Measurements from ENCODE around the gene RGS8. TPM values are rescaled to one million over a fixed set of nuclear protein-coding genes. Genes with fewer than 3 reads are reported as not detected.

Gene RGS8
- total RNA-seq, 1 donor from 2014 or later, result not detected

GRCh38 chr1:182674346-182675246, 9.8 kb downstream of the RGS8 start:
- H3K27ac ChIP-seq, result no peak overlapping the region
- TF ChIP-seq POLR2AphosphoS5 (IDR thresholded peaks at IDR 0.05; ENCODE audit: insufficient read depth in 1 of 2, low read depth in 1 of 2) (no peak), CTCF (IDR thresholded peaks at IDR 0.05) (no peak), POLR2A (IDR thresholded peaks at IDR 0.05) (no peak)
- no peak for DNase-seq (ENCODE audit: extremely low spot score in 2 of 2)
- H3K27me3 ChIP-seq, result no peaks in the 10 kb centered on the region
- no peak overlapping the region for H3K4me3 ChIP-seq
- no peaks in the 10 kb centered on the region for H3K9me3 ChIP-seq
- no peaks in the 10 kb centered on the region for H3K4me1 ChIP-seq
- no peaks in the 10 kb centered on the region for H3K36me3 ChIP-seq
- intact Hi-C loops (cut with DNase I), result no loop called here

GRCh38 chr1:182672487-182672836, 11.9 kb downstream of the RGS8 start:
- H3K4me1 ChIP-seq, result no peaks in the 10 kb centered on the region
- TF ChIP-seq POLR2A (IDR thresholded peaks at IDR 0.05) (no peak), POLR2AphosphoS5 (IDR thresholded peaks at IDR 0.05; ENCODE audit: insufficient read depth in 1 of 2, low read depth in 1 of 2) (no peak), CTCF (IDR thresholded peaks at IDR 0.05) (no peak)
- H3K36me3 ChIP-seq, result no peaks in the 10 kb centered on the region
- no peak overlapping the region for H3K27ac ChIP-seq
- no peaks in the 10 kb centered on the region for H3K9me3 ChIP-seq
- no peaks in the 10 kb centered on the region for H3K27me3 ChIP-seq
- DNase-seq (ENCODE audit: extremely low spot score in 2 of 2), result no peak
- intact Hi-C loops (cut with DNase I), result no loop called here
- no peak overlapping the region for H3K4me3 ChIP-seq

- Histone ChIP-seq H3K27ac (no peak overlapping the region), H3K27me3 (no peaks in the 10 kb centered on the region), H3K4me1 (no peaks in the 10 kb centered on the region), H3K9me3 (no peaks in the 10 kb centered on the region), H3K4me3 (no peak overlapping the region), H3K36me3 (no peaks in the 10 kb centered on the region)
- DNase-seq (ENCODE audit: extremely low spot score in 2 of 2), result no peak
- intact Hi-C loops (cut with DNase I), result no loop called here
- TF ChIP-seq POLR2AphosphoS5 (IDR thresholded peaks at IDR 0.05; ENCODE audit: insufficient read depth in 1 of 2, low read depth in 1 of 2) (no peak), POLR2A (IDR thresholded peaks at IDR 0.05) (no peak), CTCF (IDR thresholded peaks at IDR 0.05) (no peak)
These were observed 12.5 kb downstream of the RGS8 start for GRCh38 chr1:182671750-182672486.

- Histone ChIP-seq H3K4me1 (no peaks in the 10 kb centered on the region), H3K9me3 (no peaks in the 10 kb centered on the region), H3K27me3 (no peaks in the 10 kb centered on the region), H3K27ac (no peak overlapping the region), H3K4me3 (no peak overlapping the region), H3K36me3 (no peaks in the 10 kb centered on the region)
- TF ChIP-seq POLR2AphosphoS5 (IDR thresholded peaks at IDR 0.05; ENCODE audit: insufficient read depth in 1 of 2, low read depth in 1 of 2) (no peak), POLR2A (IDR thresholded peaks at IDR 0.05) (no peak)
- intact Hi-C loops (cut with DNase I), result no loop called here
- no peak for DNase-seq (ENCODE audit: extremely low spot score in 2 of 2)
These were observed 14.2 kb downstream of the RGS8 start for GRCh38 chr1:182670032-182670749.

- Histone ChIP-seq H3K36me3 (no peaks in the 10 kb centered on the region), H3K4me3 (no peak overlapping the region), H3K9me3 (no peaks in the 10 kb centered on the region), H3K27me3 (no peaks in the 10 kb centered on the region), H3K27ac (no peak overlapping the region), H3K4me1 (no peaks in the 10 kb centered on the region)
- TF ChIP-seq POLR2A (IDR thresholded peaks at IDR 0.05), result no peak
- no peak for TF ChIP-seq CTCF (IDR thresholded peaks at IDR 0.05)
- TF ChIP-seq POLR2AphosphoS5 (IDR thresholded peaks at IDR 0.05; ENCODE audit: insufficient read depth in 1 of 2, low read depth in 1 of 2), result no peak
- DNase-seq (ENCODE audit: extremely low spot score in 2 of 2), result no peak
- intact Hi-C loops (cut with DNase I), result no loop called here
These were observed 15.1 kb downstream of the RGS8 start for GRCh38 chr1:182669266-182669665.
